Upper lobe of left lung (tissue), 4 donors: ENCODE data around the gene BACE1-AS.

ENCODE experiments used
- CTCF ChIP-seq, 6 experiments: fragments of 450-650 bp in 4 of 6; fragments of 200-600 bp in 2 of 6; sonication (generic) in 2 of 6; IDR thresholded peaks; one replicate each; pipeline ENCODE4 v1.5.1; 2016 to 2019; ENCODE audit warnings: antibody characterized with exemption in 6 of 6
- EP300 ChIP-seq, 4 donors: sonication (generic); formaldehyde crosslinking; IDR thresholded peaks; one replicate each; pipeline ENCODE4 v1.5.1; 2017; ENCODE audit warnings: antibody characterized with exemption in 4 of 4, control low read depth in 2 of 4
- POLR2A ChIP-seq, 4 donors: fragments of 450-650 bp; IDR thresholded peaks; one replicate each; pipeline ENCODE4 v1.5.1; 2016 to 2017; ENCODE audit warnings: antibody characterized with exemption in 4 of 4, mild to moderate bottlenecking in 2 of 4
- POLR2AphosphoS5 ChIP-seq, 2 donors: sonication (generic); formaldehyde crosslinking; IDR thresholded peaks; one replicate each; pipeline ENCODE4 v1.5.1; 2017; ENCODE audit warnings: antibody characterized with exemption in 2 of 2

DNA sequence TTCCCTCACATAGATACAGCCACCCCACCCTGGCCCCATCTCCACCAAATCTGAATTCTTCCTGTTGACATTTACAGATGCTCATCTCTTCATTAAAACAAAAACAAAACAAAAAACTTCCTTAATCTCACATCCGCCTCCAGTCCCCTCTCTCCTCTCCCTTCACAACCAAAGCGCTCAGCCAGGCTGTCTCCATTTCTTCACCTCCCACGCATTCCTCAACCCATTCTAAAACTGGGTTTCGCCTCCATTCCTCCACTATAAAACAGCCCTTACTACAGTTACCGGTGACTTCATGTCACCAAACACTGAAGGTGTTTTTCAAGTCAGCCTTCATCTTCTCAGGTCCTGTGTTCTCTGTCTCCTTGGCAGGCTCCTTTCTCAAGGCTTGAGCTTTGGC, 9.6 kb downstream of the BACE1-AS start:
- TF ChIP-seq CTCF (IDR thresholded peaks at IDR 0.05), result no peak
- no peak for TF ChIP-seq POLR2A (IDR thresholded peaks at IDR 0.05)
- TF ChIP-seq POLR2AphosphoS5 (IDR thresholded peaks at IDR 0.05), result no peak
- no peak for TF ChIP-seq EP300 (IDR thresholded peaks at IDR 0.05)
